Activated CD8-positive, alpha-beta memory T cell treated with anti-CD3 and anti-CD28 coated beads, Interleukin-2, amount 50 U/mL, for 48 hours (primary cell): ENCODE measurements around the gene USP53.
"Not testable (repeated sequence)": the region's sequence is repeated elsewhere in the genome, so short reads cannot be mapped to it uniquely, and the experiment has no call there.

Experiments
- DNase-seq: peaks from one replicate; pipeline ENCODE4 v3.0.0-alpha.2; 2020

Gene USP53

GRCh38 chr4:119328695-119329094, 116.2 kb downstream of the USP53 start:
- no peak for DNase-seq

- DNase-seq = no peak
Observed at GRCh38 chr4:119329835-119330620, 117.5 kb downstream of the USP53 start.

- DNase-seq = not testable (repeated sequence)
Observed at GRCh38 chr4:119336332-119336979, 123.9 kb downstream of the USP53 start.

- DNase-seq = no peak
Observed at GRCh38 chr4:119337010-119337409, 124.5 kb downstream of the USP53 start.

- DNase-seq = not testable (repeated sequence)
Observed at GRCh38 chr4:119339895-119340294, 127.4 kb downstream of the USP53 start.

- DNase-seq = not testable (repeated sequence)
Observed at GRCh38 chr4:119343293-119343692, 130.8 kb downstream of the USP53 start.
